Gastroesophageal sphincter (tissue), 3 donors: ENCODE data around the gene CD74.

Experiments
- EP300 ChIP-seq: sonication (generic); formaldehyde crosslinking; IDR thresholded peaks from one replicate; pipeline ENCODE4 v1.6.1; 2017; ENCODE audit warnings: antibody characterized with exemption, mild to moderate bottlenecking
- POLR2AphosphoS5 ChIP-seq: sonication (generic); formaldehyde crosslinking; IDR thresholded peaks from one replicate; pipeline ENCODE4 v1.6.1; 2017; ENCODE audit warnings: antibody characterized with exemption
- TF ChIP-seq, protein P1 (sequence below), 4 experiments: fragments of 200-600 bp in 2 of 4; fragments of 450-650 bp in 2 of 4; sonication (generic) in 1 of 4; IDR thresholded peaks; one replicate each; pipeline ENCODE4 v1.5.1; 2017 to 2019; ENCODE audit warnings: antibody characterized with exemption in 4 of 4, mild to moderate bottlenecking in 2 of 4, moderate library complexity in 2 of 4

DNA sequence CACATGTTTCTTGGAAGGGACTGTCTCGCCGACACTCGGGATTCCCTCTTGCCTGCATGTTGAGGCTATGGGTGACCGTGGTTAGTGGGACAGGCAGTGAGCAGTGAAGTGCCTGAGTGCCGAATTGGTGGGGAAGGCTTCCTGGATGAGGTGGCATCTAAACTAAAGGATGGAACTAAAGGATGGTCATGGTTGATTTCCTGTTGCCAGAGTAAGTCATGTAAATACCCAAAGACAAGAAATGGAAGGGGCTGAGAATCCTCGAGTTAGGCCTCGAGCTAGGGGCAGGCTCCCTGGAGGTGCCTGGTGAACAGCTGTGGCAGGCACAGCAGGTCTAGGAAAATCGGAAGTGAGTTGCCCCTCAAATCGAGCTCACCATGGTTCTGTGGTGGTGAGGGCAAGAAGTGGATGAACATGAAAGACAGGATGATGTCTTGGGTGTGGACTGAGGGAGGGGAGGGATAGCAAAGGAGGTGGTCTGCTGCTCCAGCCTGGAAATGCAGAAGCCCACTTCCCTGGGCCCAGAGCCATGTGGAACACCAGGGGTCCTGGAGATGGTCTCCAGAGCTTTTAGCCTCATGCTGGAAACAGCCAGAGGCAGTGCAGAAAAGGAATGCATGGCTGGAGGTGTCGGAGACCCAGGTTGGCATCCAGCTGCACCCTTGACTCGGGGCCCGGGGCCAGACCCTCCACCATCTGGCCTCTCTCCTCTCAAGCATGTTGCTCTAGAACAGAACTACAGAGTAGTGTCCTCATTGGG lies 12.2 kb downstream of the CD74 start:
- TF ChIP-seq, protein P1, sequence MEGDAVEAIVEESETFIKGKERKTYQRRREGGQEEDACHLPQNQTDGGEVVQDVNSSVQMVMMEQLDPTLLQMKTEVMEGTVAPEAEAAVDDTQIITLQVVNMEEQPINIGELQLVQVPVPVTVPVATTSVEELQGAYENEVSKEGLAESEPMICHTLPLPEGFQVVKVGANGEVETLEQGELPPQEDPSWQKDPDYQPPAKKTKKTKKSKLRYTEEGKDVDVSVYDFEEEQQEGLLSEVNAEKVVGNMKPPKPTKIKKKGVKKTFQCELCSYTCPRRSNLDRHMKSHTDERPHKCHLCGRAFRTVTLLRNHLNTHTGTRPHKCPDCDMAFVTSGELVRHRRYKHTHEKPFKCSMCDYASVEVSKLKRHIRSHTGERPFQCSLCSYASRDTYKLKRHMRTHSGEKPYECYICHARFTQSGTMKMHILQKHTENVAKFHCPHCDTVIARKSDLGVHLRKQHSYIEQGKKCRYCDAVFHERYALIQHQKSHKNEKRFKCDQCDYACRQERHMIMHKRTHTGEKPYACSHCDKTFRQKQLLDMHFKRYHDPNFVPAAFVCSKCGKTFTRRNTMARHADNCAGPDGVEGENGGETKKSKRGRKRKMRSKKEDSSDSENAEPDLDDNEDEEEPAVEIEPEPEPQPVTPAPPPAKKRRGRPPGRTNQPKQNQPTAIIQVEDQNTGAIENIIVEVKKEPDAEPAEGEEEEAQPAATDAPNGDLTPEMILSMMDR (IDR thresholded peaks at IDR 0.05): no peak
- TF ChIP-seq POLR2AphosphoS5 (no peak), EP300 (no peak)
